IMR-90 (cell line): ENCODE data around the gene CYP2W1. TPM values are rescaled to one million over a fixed set of nuclear protein-coding genes. Genes with fewer than 3 reads are reported as not detected.

ENCODE experiments used
- ATAC-seq: fragments of 200-7000 bp; cut with Tn5 transposase; 2 replicates; pipeline ENCODE4 v1.9.1; 2020; ENCODE audit warnings: low read depth, mild to moderate bottlenecking, moderate library complexity
- BruUV-seq: library from RNA; stranded (reverse); fragments of 400-500 nt; replicated peaks from 2 replicates; lab custom pipeline; 2021; lab: Mats Ljungman, UMichigan
- CTCF ChIA-PET: fragments of 300-600 bp; formaldehyde crosslinking; extraction: SDS; loops from one replicate; lab custom pipeline; 2021; ENCODE audit warnings: antibody characterized with exemption; lab: Yijun Ruan, JAX
- POLR2A ChIA-PET: fragments of 300-600 bp; sonication (Branson Sonifier 250); formaldehyde crosslinking; loops from one replicate; lab custom pipeline; 2022; ENCODE audit warnings: antibody characterized with exemption; ENCODE audit not compliant: unreplicated experiment; lab: Charles Lee
- DNase-seq: peaks from one replicate; pipeline ENCODE4 v3.0.0; 2013
- H2AFZ ChIP-seq: replicated peaks from 2 replicates; pipeline ENCODE3; 2013; ENCODE audit warnings: low read length, mild to moderate bottlenecking; ENCODE audit not compliant: poor library complexity
- H2AK5ac ChIP-seq: 2 replicates; pipeline ENCODE4 v1.6.1; 2013; ENCODE audit warnings: low read depth, low read length, inconsistent platforms
- H2AK9ac ChIP-seq: replicated peaks from 2 replicates; pipeline ENCODE3; 2013; ENCODE audit warnings: mild to moderate bottlenecking, low read depth, low read length, moderate library complexity; ENCODE audit not compliant: poor library complexity
- H2BK120ac ChIP-seq: 2 replicates; pipeline ENCODE4 v1.6.1; 2013; ENCODE audit warnings: low read depth, low read length, inconsistent platforms
- H2BK15ac ChIP-seq: 3 replicates; pipeline ENCODE4 v1.6.1; 2013; ENCODE audit warnings: low read depth, low read length, inconsistent platforms
- H2BK20ac ChIP-seq: 2 replicates; pipeline ENCODE4 v1.6.1; 2013; ENCODE audit warnings: low read depth, mild to moderate bottlenecking, inconsistent platforms, low read length, moderate library complexity
- H2BK5ac ChIP-seq: 2 replicates; pipeline ENCODE4 v1.6.1; 2013; ENCODE audit warnings: mild to moderate bottlenecking, low read depth, low read length, inconsistent platforms; ENCODE audit not compliant: poor library complexity, severe bottlenecking
- H3K14ac ChIP-seq: replicated peaks from 2 replicates; pipeline ENCODE4 v1.6.1; 2013; ENCODE audit warnings: low read depth, low read length, inconsistent platforms
- H3K18ac ChIP-seq: 2 replicates; pipeline ENCODE4 v1.6.1; 2013; ENCODE audit warnings: low read depth, low read length, control low read depth
- H3K23ac ChIP-seq: 2 replicates; pipeline ENCODE4 v1.6.1; 2013; ENCODE audit warnings: low read depth, low read length, inconsistent platforms
- H3K27ac ChIP-seq: 2 replicates; pipeline ENCODE4 v1.5.1; 2013; ENCODE audit warnings: mild to moderate bottlenecking, control low read depth, low read length; ENCODE audit not compliant: insufficient read depth
- H3K27me3 ChIP-seq: 2 replicates; pipeline ENCODE4 v1.6.1; 2013; ENCODE audit warnings: low read length; ENCODE audit not compliant: control insufficient read depth, insufficient read depth
- H3K36me3 ChIP-seq: 2 replicates; pipeline ENCODE4 v1.6.1; 2013; ENCODE audit warnings: low read length, mixed read lengths; ENCODE audit not compliant: control insufficient read depth, insufficient read depth
- H3K4ac ChIP-seq: 2 replicates; pipeline ENCODE4 v1.6.1; 2013; ENCODE audit warnings: low read depth, low read length, inconsistent platforms
- H3K4me1 ChIP-seq: 2 replicates; pipeline ENCODE4 v1.6.1; 2013; ENCODE audit warnings: low read length, mixed read lengths; ENCODE audit not compliant: control insufficient read depth, insufficient read depth
- H3K4me2 ChIP-seq: 2 replicates; pipeline ENCODE4 v1.6.1; 2013; ENCODE audit warnings: low read depth, mild to moderate bottlenecking, control low read depth, low read length, moderate library complexity
- H3K4me3 ChIP-seq: 2 replicates; pipeline ENCODE4 v1.5.1; 2013; ENCODE audit warnings: low read depth, mild to moderate bottlenecking, control low read depth, low read length, moderate library complexity; ENCODE audit not compliant: insufficient read depth
- H3K56ac ChIP-seq: 2 replicates; pipeline ENCODE4 v1.6.1; 2013; ENCODE audit warnings: low read length, inconsistent platforms; ENCODE audit not compliant: insufficient read depth; ENCODE audit errors: extremely low read depth
- H3K79me1 ChIP-seq, 2 experiments: 2 replicates each; pipeline ENCODE4 v1.6.1; 2013; ENCODE audit warnings: low read length in 2 of 2, inconsistent platforms in 1 of 2, low read depth in 1 of 2
- H3K9ac ChIP-seq: 2 replicates; pipeline ENCODE4 v1.6.1; 2013; ENCODE audit warnings: low read depth, low read length, control low read depth
- H3K9me1 ChIP-seq: 2 replicates; pipeline ENCODE4 v1.6.1; 2013; ENCODE audit warnings: low read length, inconsistent platforms; ENCODE audit not compliant: insufficient read depth
- H3K9me3 ChIP-seq: 2 replicates; pipeline ENCODE4 v1.6.1; 2013; ENCODE audit warnings: low read length; ENCODE audit not compliant: control insufficient read depth, insufficient read depth
- H4K20me1 ChIP-seq: 2 replicates; pipeline ENCODE4 v1.6.1; 2013; ENCODE audit warnings: low read length, inconsistent platforms; ENCODE audit not compliant: insufficient read depth
- H4K5ac ChIP-seq: 2 replicates; pipeline ENCODE4 v1.6.1; 2013; ENCODE audit warnings: mild to moderate bottlenecking, low read depth, low read length, control low read depth
- H4K8ac ChIP-seq, 2 experiments: 2 replicates each; pipeline ENCODE4 v1.6.1; 2013; ENCODE audit warnings: low read depth in 2 of 2, low read length in 2 of 2, control low read depth in 1 of 2, inconsistent platforms in 1 of 2
- H4K91ac ChIP-seq: 2 replicates; pipeline ENCODE4 v1.6.1; 2013; ENCODE audit warnings: low read depth, low read length, inconsistent platforms; ENCODE audit not compliant: insufficient read depth
- BHLHE40 ChIP-seq: fragments of 150-350 bp; IDR thresholded peaks from 2 replicates; pipeline ENCODE4 v1.6.1; 2016; ENCODE audit warnings: mild to moderate bottlenecking, low read depth, low read length
- CTCF ChIP-seq: conservative IDR thresholded peaks from 2 replicates; pipeline ENCODE4 v1.5.1; 2012; ENCODE audit warnings: mild to moderate bottlenecking, low read depth, low read length, improper control_type of control experiment
- ELK1 ChIP-seq: fragments of 150-350 bp; IDR thresholded peaks from 2 replicates; pipeline ENCODE4 v1.6.1; 2016; ENCODE audit warnings: low read depth, mild to moderate bottlenecking, low read length, moderate library complexity, borderline replicate concordance
- FOS ChIP-seq: fragments of 150-350 bp; IDR thresholded peaks from 2 replicates; pipeline ENCODE4 v1.6.1; 2016; ENCODE audit warnings: low read depth, low read length
- MAFK ChIP-seq: IDR thresholded peaks from 2 replicates; pipeline ENCODE4 v1.6.1; 2012; ENCODE audit warnings: low read depth, low read length, improper control_type of control experiment
- MAZ ChIP-seq: IDR thresholded peaks from 2 replicates; pipeline ENCODE4 v1.6.1; 2012; ENCODE audit warnings: low read depth, mild to moderate bottlenecking, low read length, improper control_type of control experiment, moderate library complexity, borderline replicate concordance
- MXI1 ChIP-seq: IDR thresholded peaks from 2 replicates; pipeline ENCODE4 v1.6.1; 2012; ENCODE audit warnings: low read depth, mild to moderate bottlenecking, low read length, moderate library complexity, borderline replicate concordance
- NFE2L2 ChIP-seq: fragments of 150-350 bp; IDR thresholded peaks from 2 replicates; pipeline ENCODE4 v1.6.1; 2016; ENCODE audit warnings: low read depth, mild to moderate bottlenecking, low read length
- RAD21 ChIP-seq: IDR thresholded peaks from 2 replicates; pipeline ENCODE4 v1.6.1; 2012; ENCODE audit warnings: low read length, improper control_type of control experiment
- RCOR1 ChIP-seq: IDR thresholded peaks from 2 replicates; pipeline ENCODE4 v1.6.1; 2012; ENCODE audit warnings: mild to moderate bottlenecking, low read length, improper control_type of control experiment; ENCODE audit not compliant: insufficient replicate concordance
- RFX5 ChIP-seq: IDR thresholded peaks from 2 replicates; pipeline ENCODE4 v1.8.0; 2012; ENCODE audit warnings: low read depth, mild to moderate bottlenecking, low read length, moderate library complexity
- SMC3 ChIP-seq: fragments of 150-350 bp; IDR thresholded peaks from 2 replicates; pipeline ENCODE4 v1.6.1; 2016; ENCODE audit warnings: low read depth, mild to moderate bottlenecking, antibody characterized with exemption, low read length, moderate library complexity
- WGBS, 2 experiments: methylation state at CpG; one replicate each; pipeline versions ENCODE4 v1.1.5 to v1.1.7; 2013; ENCODE audit warnings: missing lambda C conversion rate in 2 of 2; ENCODE audit not compliant: insufficient read length in 1 of 2; ENCODE audit errors: extremely low coverage in 2 of 2; 5-methylcytosine and 5-hydroxymethylcytosine counted together
- dilution Hi-C: fragments of 300-500 bp; cut with HindIII; formaldehyde crosslinking; loops from one replicate; pipeline ENCODE4 v1.14.3; 2018; ENCODE audit warnings: low sequenced_read_pairs; ENCODE audit not compliant: unreplicated experiment
- in situ Hi-C: fragments of 300-500 bp; cut with MboI; formaldehyde crosslinking; loops from 3 replicates; pipeline ENCODE4 v1.14.3; 2019; ENCODE audit warnings: low sequenced_read_pairs, inconsistent platforms, mixed read lengths
- intact Hi-C: fragments of 100-400 bp; cut with micrococcal nuclease; formaldehyde crosslinking; loops from 2 replicates; pipeline ENCODE4 v1.10.0; 2022
- polyA plus RNA-seq, 3 experiments: library from polyadenylated mRNA; depleted of rRNA; stranded (reverse); fragments of >200 nt; gene quantifications; 2 replicates each; pipeline ENCODE4 v1.2.3, GENCODE V29; 2012; ENCODE audit warnings: low replicate concordance in 1 of 3
- total RNA-seq: library from RNA; depleted of rRNA; stranded (reverse); fragments of >200 nt; gene quantifications from 2 replicates; pipeline ENCODE4 v1.2.3, GENCODE V29; 2012

Gene CYP2W1
- total and polyA plus RNA-seq, 2 of the 4 experiments (the other 2 are of a cell fraction) = not detected

GRCh38 chr7:1032536-1033181 is 49.7 kb downstream of the CYP2W1 start:
- POLR2A ChIA-PET = no interaction called here

More at GRCh38 chr7:1032536-1033181, 49.7 kb downstream of the CYP2W1 start:
- H4K91ac ChIP-seq = no peak overlapping the region
- no peak overlapping the region for H3K14ac ChIP-seq
- H3K4me3 ChIP-seq = no peak overlapping the region
- H3K27me3 ChIP-seq = no peaks in the 10 kb centered on the region
- H2AK9ac ChIP-seq = no peak overlapping the region
- no peak for ATAC-seq
- H3K36me3 ChIP-seq = no peaks in the 10 kb centered on the region
- H2BK20ac ChIP-seq = no peak overlapping the region
- H3K9ac ChIP-seq = no peak overlapping the region
- no TSS peak for BruUV-seq
- intact Hi-C loops = no loop called here
- in situ Hi-C loops = no loop called here
- H3K4ac ChIP-seq = no peak overlapping the region
- H3K9me1 ChIP-seq = no peaks in the 10 kb centered on the region
- dilution Hi-C loops = no loop called here
- H3K23ac ChIP-seq = no peak overlapping the region
- no peak overlapping the region for H3K18ac ChIP-seq
- WGBS, 2 experiments = 84% methylated on average over 19 of the region's 25 CpGs; no CpG with 5 or more reads in 1 of the 2 experiments
- no peak overlapping the region for H4K5ac ChIP-seq
- H2AFZ ChIP-seq = no peak overlapping the region
- no peak overlapping the region for H2BK5ac ChIP-seq
- H2BK15ac ChIP-seq = no peak overlapping the region
- H3K56ac ChIP-seq = no peak overlapping the region
- no peak overlapping the region for H4K8ac ChIP-seq
- H3K9me3 ChIP-seq = no peaks in the 10 kb centered on the region; the same call in 1 of the 2 replicates
- TF ChIP-seq RAD21 = no peak
- TF ChIP-seq MAZ = no peak
- no peak for TF ChIP-seq NFE2L2
- TF ChIP-seq MXI1 = no peak
- TF ChIP-seq ELK1 = no peak
- no peak for TF ChIP-seq RFX5
- no peak for TF ChIP-seq RCOR1
- no peak for TF ChIP-seq MAFK
- TF ChIP-seq FOS = no peak
- TF ChIP-seq CTCF = no peak
- no peak for TF ChIP-seq BHLHE40
- TF ChIP-seq SMC3 = no peak
- no peak overlapping the region for H3K27ac ChIP-seq
- H2BK120ac ChIP-seq = no peak overlapping the region
- no peak for DNase-seq
- CTCF ChIA-PET = no interaction called here
- no peak overlapping the region for H3K4me2 ChIP-seq
- no peaks in the 10 kb centered on the region; the same call in 1 of the 2 replicates for H4K20me1 ChIP-seq
- H2AK5ac ChIP-seq = no peak overlapping the region; the same call in 1 of the 2 replicates
- peaks cover 6% of the 10 kb centered on the region; the same call in 1 of the 2 replicates for H3K4me1 ChIP-seq
- peaks cover 7 to 21% of the 10 kb centered on the region in 2 experiments for H3K79me1 ChIP-seq
